ENCODE results near the gene ARHGAP18. TPM values are rescaled to one million over a fixed set of nuclear protein-coding genes. Genes with fewer than 3 reads are reported as not detected.

ARHGAP18 gene
- total RNA-seq, 1 donor from 2014 or later, result 7.9 TPM

- TF ChIP-seq CTCF (IDR thresholded peaks at IDR 0.05; ENCODE audit: partially characterized antibody, unreplicated experiment), result no peak
- Mint-ChIP-seq H3K27ac (ENCODE audit: unreplicated experiment) (no peak overlapping the region), H3K4me3 (ENCODE audit: unreplicated experiment) (no peak overlapping the region), H3K9me3 (ENCODE audit: unreplicated experiment) (peaks cover 3% of the 10 kb centered on the region), H3K4me1 (ENCODE audit: low read depth, unreplicated experiment) (peaks cover 4% of the 10 kb centered on the region), H3K27me3 (ENCODE audit: unreplicated experiment) (peaks cover 1% of the 10 kb centered on the region), H3K36me3 (ENCODE audit: unreplicated experiment) (no peaks in the 10 kb centered on the region)
- DNase-seq, result no peak
These were observed 92.0 kb downstream of the ARHGAP18 start for GRCh38 chr6:129617986-129618385.

GRCh38 chr6:129615496-129615895 lies 94.5 kb downstream of the ARHGAP18 start:
- H3K36me3 Mint-ChIP-seq (ENCODE audit: unreplicated experiment), result no peaks in the 10 kb centered on the region
- H3K4me1 Mint-ChIP-seq (ENCODE audit: low read depth, unreplicated experiment), result peaks cover 12% of the 10 kb centered on the region
- H3K9me3 Mint-ChIP-seq (ENCODE audit: unreplicated experiment), result peaks cover 3% of the 10 kb centered on the region
- H3K4me3 Mint-ChIP-seq (ENCODE audit: unreplicated experiment), result no peak overlapping the region
- no peak for DNase-seq
- peaks cover 3% of the 10 kb centered on the region for H3K27me3 Mint-ChIP-seq (ENCODE audit: unreplicated experiment)
- TF ChIP-seq CTCF (IDR thresholded peaks at IDR 0.05; ENCODE audit: partially characterized antibody, unreplicated experiment), result no peak
- no peak overlapping the region for H3K27ac Mint-ChIP-seq (ENCODE audit: unreplicated experiment)

DNA sequence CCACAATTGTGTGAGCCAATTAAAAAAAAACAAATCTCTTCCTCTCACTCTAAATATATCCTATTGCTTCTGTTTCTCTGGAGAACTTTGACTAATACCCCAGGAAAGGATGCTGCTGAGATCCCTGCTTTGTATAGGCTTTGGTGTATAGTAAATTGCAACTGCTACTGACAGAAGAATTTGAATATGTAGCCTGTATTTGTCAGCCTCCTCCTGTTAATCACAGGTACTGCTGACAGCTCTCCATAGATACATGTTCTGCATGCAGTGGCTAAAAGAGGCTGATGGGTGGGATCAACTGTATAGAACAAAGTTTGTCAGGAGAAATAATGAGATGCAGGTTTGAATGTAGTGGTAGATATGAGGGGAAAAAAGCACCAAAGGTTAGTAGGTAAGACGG lies 95.0 kb downstream of the ARHGAP18 start:
- no peak for TF ChIP-seq CTCF (IDR thresholded peaks at IDR 0.05; ENCODE audit: partially characterized antibody, unreplicated experiment)
- Mint-ChIP-seq H3K4me3 (ENCODE audit: unreplicated experiment) (no peak overlapping the region), H3K27me3 (ENCODE audit: unreplicated experiment) (peaks cover 6% of the 10 kb centered on the region), H3K36me3 (ENCODE audit: unreplicated experiment) (no peaks in the 10 kb centered on the region), H3K9me3 (ENCODE audit: unreplicated experiment) (peaks cover 6% of the 10 kb centered on the region), H3K4me1 (ENCODE audit: low read depth, unreplicated experiment) (peaks cover 15% of the 10 kb centered on the region), H3K27ac (ENCODE audit: unreplicated experiment) (peak overlapping the region; percentile 24)
- no peak for DNase-seq

GRCh38 chr6:129614464-129614863 lies 95.5 kb downstream of the ARHGAP18 start:
- H3K27me3 Mint-ChIP-seq (ENCODE audit: unreplicated experiment), result peaks cover 7% of the 10 kb centered on the region
- no peak overlapping the region for H3K27ac Mint-ChIP-seq (ENCODE audit: unreplicated experiment)
- no peak for TF ChIP-seq CTCF (IDR thresholded peaks at IDR 0.05; ENCODE audit: partially characterized antibody, unreplicated experiment)
- H3K4me1 Mint-ChIP-seq (ENCODE audit: low read depth, unreplicated experiment), result peaks cover 21% of the 10 kb centered on the region
- H3K9me3 Mint-ChIP-seq (ENCODE audit: unreplicated experiment), result peaks cover 9% of the 10 kb centered on the region
- DNase-seq, result no peak
- no peaks in the 10 kb centered on the region for H3K36me3 Mint-ChIP-seq (ENCODE audit: unreplicated experiment)
- no peak overlapping the region for H3K4me3 Mint-ChIP-seq (ENCODE audit: unreplicated experiment)

DNA sequence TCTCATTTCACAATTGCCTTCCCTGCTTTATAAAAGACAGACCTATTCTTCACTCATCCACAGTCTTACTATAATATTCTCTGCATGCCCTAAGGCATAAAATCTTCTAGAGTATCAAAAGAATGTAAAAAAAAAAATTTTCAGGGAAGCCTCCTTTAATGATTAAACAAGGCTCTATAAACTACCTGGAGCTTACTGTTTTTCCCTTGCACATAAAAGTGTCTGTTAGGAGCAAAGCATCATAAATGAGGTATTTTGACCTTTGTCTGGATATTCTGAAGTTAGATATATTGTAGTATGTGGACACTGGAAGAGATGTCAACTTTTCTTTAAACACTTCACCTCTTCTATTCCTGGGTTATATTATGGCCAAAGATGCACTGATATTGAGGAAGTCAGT lies 97.5 kb downstream of the ARHGAP18 start:
- H3K36me3 Mint-ChIP-seq (ENCODE audit: unreplicated experiment), result no peaks in the 10 kb centered on the region
- peaks cover 39% of the 10 kb centered on the region for H3K4me1 Mint-ChIP-seq (ENCODE audit: low read depth, unreplicated experiment)
- H3K27me3 Mint-ChIP-seq (ENCODE audit: unreplicated experiment), result peaks cover 17% of the 10 kb centered on the region
- no peak overlapping the region for H3K4me3 Mint-ChIP-seq (ENCODE audit: unreplicated experiment)
- peak overlapping the region; percentile 45 for H3K27ac Mint-ChIP-seq (ENCODE audit: unreplicated experiment)
- H3K9me3 Mint-ChIP-seq (ENCODE audit: unreplicated experiment), result peaks cover 14% of the 10 kb centered on the region
- DNase-seq, result no peak
- TF ChIP-seq CTCF (IDR thresholded peaks at IDR 0.05; ENCODE audit: partially characterized antibody, unreplicated experiment), result no peak
